Stimulated activated CD8-positive, alpha-beta memory T cell treated with anti-CD3 and anti-CD28 coated beads, Interleukin-7, amount 100 ng/mL, for 24 hours (primary cell): ENCODE data around the gene CNPY1.
"Not testable (repeated sequence)": the region's sequence is repeated elsewhere in the genome, so short reads cannot be mapped to it uniquely, and the experiment has no call there.

ENCODE experiments used
- DNase-seq: peaks from one replicate; pipeline ENCODE4 v3.0.0-alpha.2; 2020; ENCODE audit warnings: low read depth

The CNPY1 gene

GRCh38 chr7:155546449-155546848 is at the start of gene CNPY1:
Gene CNPY1, minus strand, starts transcription at chr7:155546559. Its CDS starts 630 bp downstream, at chr7:155545929.
- not testable (repeated sequence) for DNase-seq

GRCh38 chr7:155594961-155595366 is 48.6 kb upstream of the CNPY1 start:
- no peak for DNase-seq

GRCh38 chr7:155594163-155594732 is 47.9 kb upstream of the CNPY1 start:
- no peak for DNase-seq

- no peak for DNase-seq
Measured at GRCh38 chr7:155593461-155594162, 47.3 kb upstream of the CNPY1 start.

- no peak for DNase-seq
Measured at GRCh38 chr7:155591055-155591775, 44.9 kb upstream of the CNPY1 start.

- no peak for DNase-seq
Measured at GRCh38 chr7:155590215-155591018, 44.1 kb upstream of the CNPY1 start.

- DNase-seq, result no peak
Measured at GRCh38 chr7:155589001-155589980, 42.9 kb upstream of the CNPY1 start.

GRCh38 chr7:155588468-155588998 is 42.2 kb upstream of the CNPY1 start:
- no peak for DNase-seq

- no peak for DNase-seq
Measured at GRCh38 chr7:155587486-155587885, 41.1 kb upstream of the CNPY1 start.

GRCh38 chr7:155586843-155587440 is 40.6 kb upstream of the CNPY1 start:
- no peak for DNase-seq

GRCh38 chr7:155585951-155586350 is 39.6 kb upstream of the CNPY1 start:
- no peak for DNase-seq

- DNase-seq, result no peak
Measured at GRCh38 chr7:155585532-155585895, 39.2 kb upstream of the CNPY1 start.

- DNase-seq, result no peak
Measured at GRCh38 chr7:155584763-155585531, 38.6 kb upstream of the CNPY1 start.

- DNase-seq, result no peak
Measured at GRCh38 chr7:155584261-155584660, 37.9 kb upstream of the CNPY1 start.

GRCh38 chr7:155583636-155584035 is 37.3 kb upstream of the CNPY1 start:
- no peak for DNase-seq

- DNase-seq, result no peak
Measured at GRCh38 chr7:155581954-155582353, 35.6 kb upstream of the CNPY1 start.

- DNase-seq, result no peak
Measured at GRCh38 chr7:155581107-155581830, 34.9 kb upstream of the CNPY1 start.

GRCh38 chr7:155580367-155580766 is 34.0 kb upstream of the CNPY1 start:
- no peak for DNase-seq

- no peak for DNase-seq
Measured at GRCh38 chr7:155579565-155579964, 33.2 kb upstream of the CNPY1 start.
